G401 (cell line): Measurements from ENCODE around the gene AP4E1. TPM values are rescaled to one million over a fixed set of nuclear protein-coding genes. Genes with fewer than 3 reads are reported as not detected.
A peak's percentile ranks its signal among the peaks of the same experiment; 100 is the strongest.
"Not testable (repeated sequence)": the region's sequence is repeated elsewhere in the genome, so short reads cannot be mapped to it uniquely, and the experiment has no call there.

Source experiments
- DNase-seq: peaks from one replicate; pipeline ENCODE4 v3.0.0-alpha.2; 2015; ENCODE audit warnings: low spot score
- in situ Hi-C: cut with HindIII; loops from 2 replicates; pipeline ENCODE4 v1.10.0; 2016; ENCODE audit warnings: low sequenced_read_pairs, mixed read lengths
- total RNA-seq: library from RNA; depleted of rRNA; stranded (reverse); fragments of >200 nt; shearing (Covaris generic); gene quantifications from 2 replicates; pipeline ENCODE4 v1.2.3, GENCODE V29; 2014; rRNA removed

The AP4E1 gene
- total RNA-seq = 7.9 and 10.5 TPM in 2 replicates

DNA sequence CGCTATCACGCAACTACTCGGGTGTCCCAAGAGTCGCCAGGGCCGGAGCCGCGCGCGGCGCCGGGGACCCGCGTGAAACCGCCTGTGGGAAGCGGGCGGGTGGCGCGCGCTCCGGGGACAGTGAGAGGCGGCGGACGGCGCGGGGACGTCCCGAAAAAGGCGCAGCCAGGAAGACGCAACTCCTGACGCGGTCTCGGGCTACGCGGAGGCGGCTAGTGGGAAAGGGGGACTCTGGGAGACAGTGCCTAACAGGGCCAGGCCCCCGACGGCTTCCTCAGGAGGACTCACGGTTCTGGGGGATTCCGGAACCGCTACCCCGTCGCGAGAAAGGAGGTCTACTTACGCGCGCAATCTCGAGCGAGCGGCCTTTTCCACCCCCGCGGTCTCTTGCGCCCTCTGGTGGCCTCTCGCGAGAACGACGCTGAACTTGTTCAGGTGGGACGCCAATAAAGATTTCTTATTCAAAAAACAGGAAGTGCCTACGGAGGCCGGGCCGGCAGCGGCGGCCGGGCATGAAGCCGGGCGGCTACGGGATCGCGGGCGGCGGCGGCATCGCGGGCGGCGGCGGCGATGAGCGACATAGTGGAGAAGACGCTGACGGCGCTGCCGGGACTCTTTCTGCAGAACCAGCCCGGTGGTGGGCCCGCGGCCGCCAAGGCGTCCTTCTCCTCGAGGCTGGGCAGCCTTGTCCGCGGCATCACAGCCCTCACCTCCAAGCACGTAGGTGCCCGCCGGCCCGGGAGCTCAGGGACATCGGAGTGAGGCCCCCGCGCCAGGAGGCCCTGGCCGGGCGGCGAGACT lies at the start of gene AP4E1:
AP4E1 (plus strand) TSS at position 475 of the 801 bp plus-strand sequence; CDS start at position 571, 96 bp downstream.
- in situ Hi-C loops = no loop called here
- peak; percentile 87 for DNase-seq

DNA sequence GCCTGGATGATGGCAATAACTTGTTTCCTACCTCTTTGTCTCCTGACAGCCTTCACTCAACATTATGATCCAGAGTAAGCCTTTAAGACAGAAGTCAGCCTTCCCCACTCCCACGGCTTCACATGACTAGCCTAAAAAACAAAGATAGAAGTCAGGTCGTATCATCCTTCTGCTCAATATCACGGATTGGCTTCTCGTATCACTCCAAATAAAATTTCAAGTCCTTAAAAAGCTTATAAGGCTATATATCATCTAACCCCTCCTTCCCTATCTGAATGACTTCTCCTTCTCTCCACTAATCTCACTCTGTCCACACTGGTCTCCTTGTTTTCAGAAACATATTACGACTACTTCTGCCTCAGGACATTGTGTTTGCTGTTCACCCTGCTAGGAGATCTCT lies 47.7 kb upstream of the AP4E1 start:
- no peak for DNase-seq
- in situ Hi-C loops = no loop called here

GRCh38 chr15:50862553-50862952 lies 45.9 kb upstream of the AP4E1 start:
- in situ Hi-C loops = no loop called here
- DNase-seq = no peak

- in situ Hi-C loops = no loop called here
- no peak for DNase-seq
Observed at GRCh38 chr15:50864873-50865272, 43.6 kb upstream of the AP4E1 start.

GRCh38 chr15:50865515-50866353 lies 42.7 kb upstream of the AP4E1 start:
- DNase-seq = no peak
- in situ Hi-C loops = no loop called here

- in situ Hi-C loops = no loop called here
- DNase-seq = no peak
Observed at GRCh38 chr15:50871832-50872231, 36.7 kb upstream of the AP4E1 start.

GRCh38 chr15:50872832-50873426 lies 35.6 kb upstream of the AP4E1 start:
- in situ Hi-C loops = no loop called here
- no peak for DNase-seq

GRCh38 chr15:50873935-50874361 lies 34.5 kb upstream of the AP4E1 start:
- in situ Hi-C loops = no loop called here

GRCh38 chr15:50875238-50875637 lies 33.2 kb upstream of the AP4E1 start:
- in situ Hi-C loops, DNase-seq: not testable (repeated sequence)

More at GRCh38 chr15:50873935-50874361, 34.5 kb upstream of the AP4E1 start:
- no peak for DNase-seq

GRCh38 chr15:50876260-50876988 lies 32.1 kb upstream of the AP4E1 start:
- in situ Hi-C loops = no loop called here
- no peak for DNase-seq

DNA sequence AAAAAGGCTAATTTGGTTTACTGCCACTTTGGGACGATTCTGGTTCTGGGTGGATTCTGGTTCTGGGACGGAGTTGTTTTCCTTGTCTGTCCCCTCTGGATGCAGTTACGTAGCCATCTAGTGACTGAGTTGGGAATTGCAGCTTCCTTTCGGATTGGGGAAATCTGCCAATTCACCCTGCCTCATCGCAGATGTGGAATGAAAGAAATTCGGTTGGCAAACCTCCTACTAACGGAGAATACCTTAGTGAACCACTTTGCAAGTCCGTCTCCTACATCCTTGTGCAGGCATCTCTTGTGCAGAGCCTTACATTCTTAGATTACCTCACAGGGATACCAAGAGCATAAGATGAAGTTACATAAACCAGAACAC lies 31.5 kb upstream of the AP4E1 start:
- peak; percentile 83 for DNase-seq
- in situ Hi-C loops = no loop called here

- in situ Hi-C loops = no loop called here
Observed at GRCh38 chr15:50879016-50879617, 29.4 kb upstream of the AP4E1 start.

GRCh38 chr15:50880206-50880605 lies 28.3 kb upstream of the AP4E1 start:
- in situ Hi-C loops = no loop called here

More at GRCh38 chr15:50879016-50879617, 29.4 kb upstream of the AP4E1 start:
- no peak for DNase-seq

DNA sequence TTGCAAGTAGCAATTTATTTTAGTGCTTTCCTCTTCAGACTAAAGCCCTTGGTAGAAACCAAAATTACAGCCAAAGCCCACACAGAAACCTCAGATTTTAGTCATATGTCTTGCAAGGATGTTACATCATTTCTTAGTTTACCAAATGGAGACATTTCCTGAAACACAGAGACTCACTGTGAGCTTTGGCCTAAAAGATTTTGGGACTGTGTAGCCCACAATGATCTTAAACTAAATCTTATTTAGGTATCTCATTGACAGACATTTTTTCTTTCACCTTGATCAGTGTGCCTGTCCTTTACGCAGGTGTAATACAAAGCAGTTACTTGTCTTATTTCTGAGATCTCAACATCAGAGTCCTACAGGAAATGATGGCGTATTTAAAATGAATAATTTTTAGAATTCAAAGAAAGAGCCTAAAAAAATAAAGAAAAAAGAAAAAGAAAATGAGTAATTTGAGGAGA lies 27.8 kb upstream of the AP4E1 start:
- in situ Hi-C loops = no loop called here
- no peak for DNase-seq

More at GRCh38 chr15:50880206-50880605, 28.3 kb upstream of the AP4E1 start:
- no peak for DNase-seq

DNA sequence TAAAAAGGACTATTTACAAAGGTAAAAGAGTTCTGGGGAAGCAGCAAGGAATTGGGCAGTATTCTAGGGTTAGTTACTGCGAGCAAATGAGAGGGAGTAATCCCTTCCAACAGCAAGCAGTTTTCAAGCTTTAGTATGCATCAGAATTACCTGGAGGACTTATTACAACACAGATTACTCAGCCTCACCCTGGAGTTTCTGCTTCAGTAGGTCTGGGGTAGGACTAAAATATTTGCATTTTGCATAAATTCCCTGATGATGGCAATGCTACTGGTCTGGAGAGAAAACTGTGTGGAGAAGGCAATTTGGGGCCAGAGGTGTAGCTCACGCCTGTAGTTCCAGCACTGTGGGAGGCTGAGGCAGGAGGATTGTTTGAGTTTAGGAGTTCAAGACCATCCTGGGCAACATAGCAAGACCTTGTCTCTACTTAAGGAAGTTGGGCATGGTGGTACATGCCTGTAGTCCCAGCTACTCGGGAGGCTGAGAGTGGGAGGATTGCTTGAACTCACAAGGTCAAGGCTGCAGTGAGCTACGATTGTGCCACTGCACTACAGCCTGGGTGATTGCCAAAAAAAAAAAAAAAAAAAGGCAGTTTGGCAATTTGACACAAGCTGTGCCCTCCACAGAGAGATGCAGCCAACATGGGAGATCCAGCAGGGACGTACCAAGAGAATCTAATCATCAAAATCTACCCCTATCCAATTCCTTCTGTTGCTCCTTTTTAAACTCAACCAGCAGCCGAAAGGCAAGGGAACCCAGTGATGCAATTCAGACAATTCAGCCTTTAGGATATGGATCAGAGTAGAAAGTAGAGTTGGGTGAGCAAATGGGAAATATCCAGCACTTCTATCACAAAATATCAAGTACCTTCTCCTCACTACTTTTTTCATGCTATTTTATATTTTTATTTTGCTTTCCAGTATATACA lies 27.1 kb upstream of the AP4E1 start:
- in situ Hi-C loops = no loop called here

DNA sequence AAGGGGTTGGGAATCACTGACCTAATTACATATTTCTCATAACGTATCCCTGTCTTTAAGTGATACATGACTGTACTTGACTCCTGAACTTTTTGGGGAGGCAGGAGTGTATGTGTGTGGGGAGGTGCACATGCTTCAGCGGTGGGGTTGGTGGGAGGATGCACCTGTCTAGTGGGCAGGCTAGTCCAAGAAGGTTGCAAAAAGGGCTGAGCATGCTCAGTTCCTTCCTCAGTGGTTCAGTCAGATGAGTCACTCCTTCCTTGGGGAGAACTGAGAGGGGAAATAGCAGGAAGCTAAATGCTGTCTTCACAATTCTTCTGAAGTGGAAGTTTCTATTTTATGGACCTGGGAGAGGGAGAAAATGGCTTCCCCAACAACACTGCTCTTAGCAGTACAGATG lies 24.6 kb upstream of the AP4E1 start:
- no peak for DNase-seq
- in situ Hi-C loops = no loop called here

More for the DNA sequence above, 27.1 kb upstream of the AP4E1 start:
- no peak for DNase-seq

GRCh38 chr15:50884540-50884939 lies 23.9 kb upstream of the AP4E1 start:
- in situ Hi-C loops = no loop called here
- DNase-seq = no peak

- in situ Hi-C loops = no loop called here
- no peak for DNase-seq
Observed at GRCh38 chr15:50886139-50886467, 22.4 kb upstream of the AP4E1 start.
